Stimulated activated CD4-positive, alpha-beta T cell treated with anti-CD3 and anti-CD28 coated beads, Interleukin-4, amount 100 ng/mL, for 4 hours (primary cell): Measurements from ENCODE around the gene TUBA8.
"Not testable (repeated sequence)": the region's sequence is repeated elsewhere in the genome, so short reads cannot be mapped to it uniquely, and the experiment has no call there.

Source experiments
- DNase-seq, 2 experiments: peaks; one replicate each; pipeline ENCODE4 v3.0.0-alpha.2; 2020

Gene TUBA8

DNA sequence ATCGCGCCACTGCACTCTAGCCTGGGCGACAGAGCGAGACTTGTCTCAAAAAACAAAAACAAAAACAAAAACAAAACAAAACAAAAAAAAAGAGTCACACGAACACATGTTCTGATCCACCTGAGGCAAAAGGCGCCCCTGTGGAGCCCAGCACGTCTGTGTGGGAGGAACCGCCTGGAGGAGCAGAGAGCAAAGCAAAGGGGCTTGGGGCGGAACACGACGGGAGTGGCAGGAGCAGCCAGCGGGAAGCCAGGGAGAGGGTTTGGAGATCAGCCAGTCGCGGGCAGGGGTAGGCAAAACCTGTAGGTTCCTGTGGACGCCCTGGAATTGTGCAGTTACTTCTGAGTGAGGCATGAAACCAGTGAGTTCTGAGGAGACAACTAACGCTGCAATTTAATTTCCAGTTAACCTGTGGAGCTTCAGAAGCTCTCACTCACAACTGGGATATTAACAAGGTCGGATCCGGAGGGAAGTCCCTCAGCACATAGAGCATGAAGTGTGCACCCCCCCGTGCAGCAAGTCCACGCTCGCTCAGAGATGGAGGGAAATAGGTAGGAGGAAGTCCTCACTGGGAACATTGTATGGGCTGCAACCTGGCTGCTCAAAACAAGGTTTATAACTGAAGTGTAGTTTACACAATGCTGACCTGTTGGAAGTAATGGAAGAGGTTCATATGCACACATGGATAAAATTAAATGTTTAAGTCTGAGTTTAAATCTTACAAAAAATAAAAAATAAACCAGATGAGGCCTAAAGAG lies 26.1 kb downstream of the TUBA8 start:
- no peak for DNase-seq

- DNase-seq: not testable (repeated sequence)
Measured at GRCh38 chr22:18141004-18141403, 30.4 kb downstream of the TUBA8 start.

DNA sequence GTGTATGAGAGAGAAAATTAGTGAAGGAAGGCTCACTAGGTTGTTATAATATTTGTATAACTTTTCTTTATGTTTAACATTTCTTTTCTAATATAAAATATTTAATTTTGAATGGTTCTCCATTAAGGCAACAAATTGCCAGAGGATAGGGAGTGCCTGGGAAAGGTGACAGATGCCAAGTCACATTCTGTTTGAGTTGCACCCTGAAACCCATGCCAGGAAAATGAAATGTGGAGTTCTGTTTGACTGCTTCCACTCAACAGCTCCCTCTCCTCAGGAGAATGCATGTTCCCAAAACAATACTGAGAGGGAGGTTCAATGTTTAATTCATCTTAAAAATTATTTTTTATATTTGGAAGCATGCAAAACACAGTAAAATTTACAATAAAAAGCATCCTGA lies 33.5 kb downstream of the TUBA8 start:
- no peak for DNase-seq

DNA sequence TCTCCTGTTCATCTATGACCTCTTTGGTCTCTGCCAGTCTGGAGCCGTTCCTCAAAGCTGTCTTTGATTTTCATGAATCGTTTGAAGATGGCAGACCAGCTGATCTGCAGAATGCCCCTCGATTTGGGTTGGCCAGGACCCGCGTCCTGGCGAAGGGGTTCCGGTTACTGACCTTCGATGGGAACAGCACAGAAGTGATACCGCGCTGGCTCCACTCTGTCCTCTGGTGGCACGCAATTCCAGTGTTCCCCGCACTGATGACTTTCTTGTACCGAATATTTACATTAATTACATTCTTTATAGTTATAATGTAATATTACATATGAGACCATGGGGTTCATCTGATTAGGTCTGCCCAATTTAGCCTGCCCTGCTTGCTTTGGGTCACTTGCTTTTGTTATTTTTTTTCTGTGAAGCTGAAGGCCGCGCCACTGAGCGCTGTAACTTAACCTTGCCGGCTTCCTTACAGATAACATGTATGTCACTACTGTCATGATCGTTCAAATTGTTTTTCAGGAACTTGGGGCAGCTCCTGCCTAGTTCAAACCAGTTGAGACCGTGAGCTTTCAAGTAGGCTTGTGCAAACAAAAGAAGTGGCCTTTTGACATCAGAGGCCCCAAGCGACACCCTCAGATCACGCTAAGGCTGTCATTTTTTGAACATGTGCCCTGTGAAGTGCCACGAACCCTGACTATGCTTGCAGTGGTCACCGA lies 35.2 kb downstream of the TUBA8 start:
- no peak for DNase-seq

DNA sequence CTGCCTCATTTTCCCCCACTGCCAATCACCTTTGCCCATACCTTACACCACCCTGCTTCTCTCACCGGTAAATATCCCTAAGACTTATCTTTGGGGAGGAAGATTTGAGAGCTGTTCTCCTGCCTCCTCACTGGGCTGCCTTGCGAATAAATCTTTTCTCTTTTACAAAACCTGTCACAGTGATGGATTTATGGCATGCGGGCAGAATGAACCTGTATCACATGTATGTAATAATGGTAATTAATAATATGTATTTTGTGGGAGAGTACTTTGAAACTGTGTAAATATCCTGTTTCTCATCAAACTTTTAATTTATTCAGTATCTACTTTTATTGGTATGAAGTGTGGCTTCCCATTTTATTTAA lies 35.8 kb downstream of the TUBA8 start:
- DNase-seq: no peak

DNA sequence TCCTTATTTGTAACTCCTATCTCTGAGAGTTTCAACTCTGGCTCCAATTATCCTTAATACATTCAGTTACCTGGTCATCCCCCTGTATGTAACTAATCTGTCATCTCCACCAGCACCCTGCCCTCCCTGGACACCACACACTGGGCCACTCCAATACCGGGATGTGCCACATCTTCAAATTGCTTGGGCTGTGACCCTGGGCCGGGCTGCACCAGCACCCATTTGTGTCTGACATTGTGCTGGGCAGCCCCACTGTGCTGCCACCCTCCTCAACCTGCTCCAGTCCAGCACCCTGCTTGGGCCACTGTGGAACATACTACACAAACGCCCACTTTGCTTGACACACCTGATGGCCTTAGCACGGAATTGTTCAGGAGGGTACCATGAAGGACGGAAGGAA lies 37.2 kb downstream of the TUBA8 start:
- DNase-seq: no peak

- DNase-seq: no peak
Measured at GRCh38 chr22:18148293-18148965, 37.8 kb downstream of the TUBA8 start.

- peak; percentile 16 to 31 for DNase-seq
Measured at GRCh38 chr22:18152519-18152918, 41.9 kb downstream of the TUBA8 start.

- DNase-seq: no peak
Measured at GRCh38 chr22:18154821-18155390, 44.3 kb downstream of the TUBA8 start.

DNA sequence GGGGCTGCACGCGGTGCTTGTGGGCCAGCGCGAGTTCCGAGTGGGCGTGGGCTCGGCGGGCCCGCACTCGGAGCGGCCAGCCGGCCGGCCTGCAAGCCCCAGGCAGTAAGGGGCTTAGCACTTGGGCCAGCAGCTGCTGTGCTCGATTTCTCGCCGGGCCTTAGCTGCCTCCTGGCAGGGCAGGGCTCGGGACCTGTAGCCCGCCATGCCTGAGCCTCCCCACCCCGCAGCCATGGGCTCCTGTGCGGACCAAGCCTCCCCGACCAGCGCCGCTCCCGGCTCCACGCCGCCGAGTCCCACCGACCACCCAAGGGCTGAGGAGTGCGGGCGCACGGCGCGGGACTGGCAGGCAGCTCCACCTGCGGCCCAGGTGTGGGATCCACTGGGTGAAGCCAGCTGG lies 44.9 kb downstream of the TUBA8 start:
- DNase-seq: not testable (repeated sequence)

GRCh38 chr22:18156878-18157713 lies 46.5 kb downstream of the TUBA8 start:
- DNase-seq: peak in 1 of 2 experiments; percentile 40

- DNase-seq: no peak
Measured at GRCh38 chr22:18157714-18158028, 47.1 kb downstream of the TUBA8 start.

- DNase-seq: not testable (repeated sequence)
Measured at GRCh38 chr22:18160641-18161040, 50.0 kb downstream of the TUBA8 start.

DNA sequence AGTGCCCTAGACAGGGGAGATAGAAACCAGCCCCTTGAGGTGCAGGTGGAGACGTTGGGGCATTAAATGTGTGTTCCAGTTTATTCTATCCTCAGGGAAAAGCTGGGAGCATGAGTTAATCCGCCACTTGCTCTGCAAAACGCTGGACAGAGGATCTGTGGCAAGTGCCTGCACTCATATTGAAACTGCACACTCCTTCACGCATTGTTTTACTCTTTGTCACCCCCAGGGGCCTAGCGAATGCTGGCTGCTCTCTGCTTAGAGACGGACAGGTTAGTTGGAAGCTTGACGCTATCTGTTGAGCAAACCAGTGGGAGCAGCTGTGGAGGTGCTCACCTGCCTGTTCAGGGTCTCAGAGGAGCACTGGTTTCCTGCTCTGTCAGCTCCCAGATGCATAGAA lies 53.2 kb downstream of the TUBA8 start:
- DNase-seq: not testable (repeated sequence)

DNA sequence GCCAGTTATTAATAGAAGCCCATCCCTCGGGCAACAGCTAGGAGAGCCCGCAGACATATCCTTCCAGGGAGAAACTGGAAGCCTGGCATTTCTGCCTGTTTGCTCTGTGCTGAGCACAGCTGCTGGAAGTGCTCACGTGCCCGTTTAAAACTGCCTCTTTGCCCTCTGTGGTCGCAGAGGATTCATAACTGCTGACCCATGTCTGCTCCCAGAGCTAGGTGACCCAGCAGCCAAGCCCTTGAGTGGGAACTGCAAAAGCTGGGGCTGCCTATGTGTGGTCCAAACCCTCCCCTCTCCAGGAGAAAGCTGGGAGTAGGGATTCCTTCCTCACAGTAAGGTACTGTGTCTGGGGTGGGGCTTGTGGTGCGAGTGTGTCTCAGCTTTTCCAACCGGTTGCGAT lies 54.0 kb downstream of the TUBA8 start:
- DNase-seq: not testable (repeated sequence)

DNA sequence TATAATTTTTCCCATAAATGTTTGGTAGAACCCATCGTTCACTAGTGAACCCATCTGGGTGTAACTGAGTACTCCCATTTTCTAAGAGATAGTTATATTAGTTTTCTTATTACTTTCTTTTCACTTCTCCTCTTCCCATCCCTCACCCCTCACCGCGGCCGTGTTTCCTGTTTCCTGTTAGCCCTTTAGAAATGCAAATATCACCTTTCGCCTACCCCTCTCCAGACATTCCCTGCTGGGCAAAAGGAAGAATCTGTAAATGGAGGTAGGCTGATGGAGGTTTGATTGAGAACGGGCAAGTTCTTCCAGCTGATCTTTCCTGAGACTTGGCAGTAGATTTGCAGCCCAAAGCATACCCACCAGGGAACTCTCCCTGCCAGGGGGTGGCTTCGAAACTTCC lies 54.7 kb downstream of the TUBA8 start:
- not testable (repeated sequence) for DNase-seq

DNA sequence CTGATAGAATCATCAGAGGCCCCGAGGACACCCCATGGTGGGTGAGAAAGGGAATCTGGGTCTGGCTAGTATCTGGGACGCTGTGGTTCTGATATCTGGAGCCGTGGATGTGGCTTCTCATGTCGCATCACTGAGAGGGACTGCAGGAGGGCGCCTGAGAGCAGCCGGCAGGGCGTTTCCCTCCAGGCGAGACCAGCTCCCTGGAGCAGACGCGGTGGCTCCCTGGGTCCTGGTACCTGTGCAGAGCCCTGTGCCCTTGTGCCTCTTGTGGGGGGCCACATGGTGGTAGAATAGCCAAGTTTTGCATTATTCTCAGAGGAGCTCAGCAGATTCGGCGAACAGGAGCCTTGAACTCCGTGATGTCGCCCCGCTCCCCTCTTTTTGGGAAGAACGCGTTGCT lies 59.7 kb downstream of the TUBA8 start:
- DNase-seq: not testable (repeated sequence)

DNA sequence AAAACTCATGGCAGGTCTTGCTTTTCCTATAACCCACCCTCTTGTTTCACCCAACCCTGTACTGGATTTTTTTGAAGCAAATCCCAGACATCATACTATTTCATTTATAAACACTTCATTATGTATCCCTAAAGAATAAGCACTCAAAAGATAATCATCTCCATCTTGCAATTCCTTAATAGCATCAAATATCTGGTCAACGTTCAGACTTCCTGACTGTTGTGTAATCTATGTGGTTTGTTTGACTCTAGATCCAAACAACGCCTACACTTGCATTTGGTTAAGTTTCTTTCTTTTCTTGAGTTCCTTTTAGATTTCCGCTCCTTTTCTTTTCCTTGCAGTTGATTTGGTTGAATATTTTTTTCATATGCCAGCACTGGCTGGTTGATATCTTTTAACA lies 61.6 kb downstream of the TUBA8 start:
- not testable (repeated sequence) for DNase-seq

GRCh38 chr22:18172776-18173175 lies 62.2 kb downstream of the TUBA8 start:
- DNase-seq: not testable (repeated sequence)

GRCh38 chr22:18173441-18173840 lies 62.8 kb downstream of the TUBA8 start:
- not testable (repeated sequence) for DNase-seq
